Activated CD8-positive, alpha-beta memory T cell treated with anti-CD3 and anti-CD28 coated beads, Interleukin-2, amount 50 U/mL, for 24 hours (primary cell): ENCODE results near the gene ACAP3.

Experiments
- DNase-seq: peaks from one replicate; pipeline ENCODE4 v3.0.0-alpha.2; 2020; ENCODE audit errors: extremely low read depth

The ACAP3 gene

DNA sequence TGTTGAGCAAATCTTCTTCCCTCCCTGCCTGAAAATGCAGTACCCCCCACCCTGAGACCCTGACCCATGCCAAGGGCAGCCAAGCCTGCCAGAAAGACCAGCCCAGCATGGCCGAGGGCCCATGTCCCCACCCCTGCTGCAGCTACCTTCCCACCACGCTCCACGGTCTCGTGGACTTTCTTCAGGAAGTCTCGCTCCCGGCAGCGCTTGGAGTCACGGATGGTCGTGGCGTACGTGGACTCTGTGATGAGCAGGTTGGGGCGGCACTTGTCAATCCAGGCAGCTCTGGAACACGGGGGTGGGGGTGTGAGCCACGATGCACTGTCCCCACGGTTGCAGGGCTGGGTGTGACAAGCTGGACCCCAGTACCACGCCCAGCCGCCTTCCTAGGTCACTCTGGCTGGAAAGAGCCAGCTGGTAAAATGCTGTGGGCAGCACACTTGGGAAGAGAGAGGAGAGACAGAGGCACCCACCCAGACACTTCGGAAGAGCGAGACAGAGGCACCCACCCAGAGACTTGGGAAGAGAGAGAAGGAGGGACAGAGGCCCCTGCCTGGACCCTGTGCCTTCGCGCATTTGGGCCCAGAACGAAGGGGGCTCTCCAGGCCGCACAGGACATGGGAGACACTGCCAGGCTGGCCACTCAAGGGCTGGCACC lies 7.1 kb upstream of the ACAP3 start:
- no peak for DNase-seq

DNA sequence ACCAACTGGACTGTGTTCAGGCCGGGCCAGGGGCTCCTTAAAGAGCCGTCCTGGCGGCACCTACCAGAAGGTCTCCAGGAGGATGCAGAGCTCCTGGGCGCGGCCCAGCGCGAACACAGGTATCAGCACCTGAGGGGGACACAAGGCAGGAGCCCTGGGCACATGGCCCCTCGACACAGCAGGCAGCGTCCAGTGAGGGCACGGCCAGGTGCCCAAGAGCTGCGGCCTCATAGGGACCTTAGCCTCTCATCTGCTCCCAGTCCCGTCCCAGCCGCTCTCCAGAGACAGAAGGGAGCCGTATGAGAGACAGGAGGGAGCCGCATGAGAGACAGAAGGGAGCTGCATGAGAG lies 6.5 kb upstream of the ACAP3 start:
- no peak for DNase-seq

DNA sequence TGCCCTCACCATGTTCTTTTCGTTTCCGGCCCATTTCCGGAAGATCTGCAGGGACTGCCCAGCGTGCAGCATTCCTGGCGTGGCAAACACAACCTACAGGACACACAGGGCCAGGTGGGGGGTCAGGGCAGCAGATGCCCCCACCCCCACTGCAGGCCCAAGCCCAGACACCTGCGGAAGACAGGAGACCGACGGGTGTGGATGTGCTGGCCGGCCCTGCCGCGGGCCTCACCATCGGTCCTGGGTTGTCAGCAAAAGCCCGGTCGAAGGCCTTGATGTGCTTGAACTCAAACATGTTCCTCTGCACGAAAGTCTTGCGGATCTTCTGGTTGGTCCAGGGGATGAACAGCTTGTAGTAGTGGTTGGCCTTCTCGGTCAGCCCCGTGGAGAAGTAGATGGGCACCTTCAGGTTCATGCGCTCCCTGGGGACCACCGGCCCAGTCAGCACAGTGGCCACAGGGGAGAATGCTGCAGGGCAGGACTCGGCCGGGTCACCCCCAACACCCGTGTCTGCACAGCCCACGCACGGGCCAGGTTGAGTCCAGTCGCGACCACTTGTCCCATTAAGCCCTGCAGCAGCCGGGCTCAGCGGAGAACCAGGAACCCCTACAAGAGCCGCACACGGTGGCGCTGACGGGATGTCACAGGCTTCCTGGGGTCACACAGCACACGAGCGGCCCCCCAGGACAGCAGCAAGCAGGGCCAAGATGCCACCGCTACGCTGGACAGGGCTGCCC lies 5.9 kb upstream of the ACAP3 start:
- DNase-seq, result no peak

DNA sequence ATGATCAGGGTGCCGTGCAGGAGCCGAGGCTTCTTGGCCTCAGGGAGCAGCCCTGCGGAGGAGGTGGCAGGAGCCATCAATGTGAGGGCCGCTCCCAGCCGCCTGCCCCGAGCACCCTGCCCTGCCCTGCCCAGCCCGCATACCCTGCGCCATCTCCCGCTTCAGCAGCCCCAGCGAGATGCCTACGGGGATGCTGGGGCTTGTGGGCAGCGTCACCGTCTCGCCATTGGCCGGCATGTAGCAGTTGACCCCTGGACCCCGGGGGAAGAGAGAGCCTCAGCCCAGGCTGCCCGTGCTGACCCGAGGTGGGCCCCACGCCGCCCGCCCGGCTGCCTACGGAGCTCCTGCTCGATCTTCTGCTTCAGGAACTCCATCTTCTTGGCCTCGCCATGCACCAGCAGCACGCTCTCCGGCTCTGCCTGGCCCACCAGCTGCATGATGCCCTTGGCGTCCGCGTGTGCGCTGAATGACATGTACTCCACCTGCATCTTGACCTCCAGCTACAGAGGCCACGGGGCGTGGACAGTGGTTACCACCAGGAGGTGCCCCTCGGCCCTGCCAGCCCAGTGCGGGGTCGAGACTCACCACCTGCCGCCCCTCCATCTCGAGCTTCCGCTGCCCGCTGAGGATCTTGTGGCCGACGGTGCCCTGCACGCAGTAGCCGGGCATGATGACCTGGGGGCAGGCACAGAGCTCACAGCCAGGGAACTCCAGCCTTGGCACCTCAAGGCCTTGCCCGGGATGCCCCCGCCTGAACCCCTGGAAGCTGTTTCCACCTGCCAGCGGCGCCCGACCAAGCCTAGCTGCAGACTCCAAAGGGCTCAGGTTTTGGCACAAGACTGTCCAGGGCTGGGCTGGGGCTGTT lies 5.0 kb upstream of the ACAP3 start:
- no peak for DNase-seq

GRCh38 chr1:1311107-1312104 lies 3.7 kb upstream of the ACAP3 start:
- DNase-seq, result no peak

DNA sequence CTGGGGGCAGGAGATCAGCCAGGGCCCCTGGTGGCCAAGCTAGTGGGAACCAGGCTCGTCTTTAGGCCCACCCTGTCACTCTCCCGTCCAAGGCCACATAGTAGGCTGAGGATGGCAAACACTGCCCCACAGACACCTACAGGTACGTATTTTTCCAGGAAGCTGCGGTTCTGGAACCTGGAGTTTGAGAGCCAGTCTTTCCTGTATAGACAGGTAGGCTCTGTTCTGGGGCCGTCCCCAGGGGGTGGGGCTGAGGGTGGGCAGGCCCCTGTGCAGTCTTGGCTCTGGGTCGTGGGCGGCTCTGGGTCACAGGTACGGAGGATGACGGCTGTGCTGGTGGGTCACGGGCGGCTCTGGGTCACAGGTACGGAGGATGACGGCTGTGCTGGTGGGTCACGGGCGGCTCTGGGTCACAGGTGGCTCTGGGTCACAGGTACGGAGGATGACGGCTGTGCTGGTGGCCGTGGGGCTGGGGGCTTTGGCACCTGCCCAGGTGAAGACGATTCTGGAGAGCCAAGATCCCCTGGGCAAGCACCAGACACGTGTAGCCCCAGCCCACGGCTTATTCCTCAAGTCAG lies 2.8 kb upstream of the ACAP3 start:
- DNase-seq, result no peak

DNA sequence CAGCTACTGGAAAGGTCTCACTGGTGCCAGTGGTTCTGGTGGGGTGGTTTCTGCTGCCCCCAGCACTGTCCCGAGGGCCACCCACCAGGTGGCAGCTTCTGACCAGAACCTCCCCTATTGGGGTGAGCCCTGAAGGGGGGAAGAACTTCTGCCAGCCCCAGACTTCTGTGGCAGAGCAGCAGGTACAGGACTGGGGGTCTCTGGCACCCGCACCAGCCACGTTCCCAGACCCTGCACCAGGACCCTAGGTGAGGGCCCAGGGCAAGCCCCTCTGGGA lies 2.3 kb upstream of the ACAP3 start:
- DNase-seq, result no peak

- DNase-seq, result no peak
Observed at GRCh38 chr1:1309251-1310108, 1.8 kb upstream of the ACAP3 start.

DNA sequence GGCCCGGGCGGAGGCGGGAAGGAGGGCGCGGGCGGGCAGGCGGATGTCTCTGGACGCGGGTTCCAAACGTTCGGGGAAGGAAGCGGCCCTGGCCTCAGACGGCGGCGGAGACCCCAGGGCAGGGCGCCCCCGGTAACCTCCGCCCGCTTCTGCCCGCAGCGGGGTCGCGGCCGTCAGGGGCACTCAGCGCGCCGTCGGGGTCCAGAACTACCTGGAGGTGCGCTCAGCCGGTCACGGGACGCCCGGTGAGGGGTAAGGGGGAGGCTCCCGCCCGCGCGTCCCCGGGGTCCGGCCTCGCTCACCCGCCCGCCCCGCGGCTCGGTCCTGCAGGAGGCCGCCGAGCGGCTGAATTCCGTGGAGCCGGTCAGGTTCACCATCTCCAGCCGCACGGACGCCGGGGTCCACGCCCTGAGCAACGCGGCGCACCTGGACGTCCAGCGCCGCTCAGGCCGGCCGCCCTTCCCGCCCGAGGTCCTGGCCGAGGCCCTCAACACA lies 1.1 kb upstream of the ACAP3 start:
- DNase-seq, result no peak

GRCh38 chr1:1307261-1307922 lies 338 bp downstream of the ACAP3 start:
- no peak for DNase-seq

GRCh38 chr1:1306661-1307260 lies 969 bp downstream of the ACAP3 start:
- DNase-seq, result no peak

DNA sequence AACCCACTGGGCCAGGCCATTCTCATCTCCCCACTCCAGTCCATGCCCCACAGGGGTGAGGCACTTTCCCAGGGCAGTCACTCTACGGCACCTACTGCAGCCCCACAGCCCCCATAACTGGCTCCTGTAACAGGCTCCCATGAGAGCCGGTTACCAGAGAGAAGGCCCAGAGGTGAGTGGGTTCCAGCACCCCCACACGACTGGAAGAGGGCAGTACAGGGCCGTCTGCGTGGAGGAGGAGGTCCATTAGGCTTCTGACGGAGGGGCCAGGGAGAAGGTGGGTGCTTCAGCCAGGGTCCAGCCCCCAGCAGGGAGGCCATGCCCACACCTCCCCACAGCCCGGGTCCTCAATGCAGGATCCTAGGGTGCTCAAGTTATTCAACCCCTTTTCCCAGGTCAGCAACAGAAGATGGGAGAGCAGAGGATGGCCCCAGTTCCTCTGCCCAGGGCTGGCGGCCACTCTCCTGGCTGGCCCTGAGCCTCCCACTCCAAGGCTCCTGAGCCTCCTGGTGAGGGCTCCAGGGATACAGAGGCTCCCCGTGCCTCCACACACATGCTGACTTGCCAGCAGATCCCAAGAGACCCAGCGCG lies 1.6 kb downstream of the ACAP3 start:
- no peak for DNase-seq

DNA sequence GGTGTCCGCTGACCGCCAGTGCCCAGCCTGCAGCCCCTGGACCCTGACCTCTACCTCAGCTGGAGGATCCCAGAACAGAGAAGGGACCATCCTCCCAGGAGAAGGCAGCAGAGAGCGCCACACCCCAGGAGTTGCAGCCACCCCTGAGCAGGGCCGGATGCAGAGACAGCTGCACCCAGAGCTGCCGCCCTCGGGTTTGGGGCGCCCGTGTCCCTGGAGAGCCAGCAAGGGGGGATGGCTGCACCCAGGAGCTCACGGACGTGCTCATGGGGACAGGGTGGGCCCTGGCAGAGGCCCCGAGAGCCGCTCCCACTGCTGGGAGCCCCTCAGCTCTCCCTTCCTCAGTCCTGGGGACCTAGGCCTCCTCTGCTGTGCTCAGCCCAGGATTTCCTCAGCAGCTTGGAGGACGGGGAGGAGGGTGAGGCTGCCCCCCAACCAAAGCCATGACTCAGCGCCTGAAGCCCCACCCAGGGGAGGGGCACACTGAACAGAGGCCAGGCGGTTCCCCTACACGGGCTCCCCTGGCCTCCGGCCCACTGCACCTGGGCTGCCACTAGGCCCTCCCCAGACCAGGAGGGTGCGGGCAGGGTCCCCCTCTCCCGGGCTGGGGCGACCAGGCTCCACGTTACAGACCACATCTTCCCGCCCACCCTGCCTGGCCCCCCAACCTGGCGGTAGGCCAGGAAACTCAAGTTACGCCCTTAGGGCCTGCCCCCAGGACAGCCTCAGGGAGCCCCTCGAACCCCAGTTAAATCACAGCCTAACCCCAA lies 2.2 kb downstream of the ACAP3 start:
- peak; percentile 39 for DNase-seq

DNA sequence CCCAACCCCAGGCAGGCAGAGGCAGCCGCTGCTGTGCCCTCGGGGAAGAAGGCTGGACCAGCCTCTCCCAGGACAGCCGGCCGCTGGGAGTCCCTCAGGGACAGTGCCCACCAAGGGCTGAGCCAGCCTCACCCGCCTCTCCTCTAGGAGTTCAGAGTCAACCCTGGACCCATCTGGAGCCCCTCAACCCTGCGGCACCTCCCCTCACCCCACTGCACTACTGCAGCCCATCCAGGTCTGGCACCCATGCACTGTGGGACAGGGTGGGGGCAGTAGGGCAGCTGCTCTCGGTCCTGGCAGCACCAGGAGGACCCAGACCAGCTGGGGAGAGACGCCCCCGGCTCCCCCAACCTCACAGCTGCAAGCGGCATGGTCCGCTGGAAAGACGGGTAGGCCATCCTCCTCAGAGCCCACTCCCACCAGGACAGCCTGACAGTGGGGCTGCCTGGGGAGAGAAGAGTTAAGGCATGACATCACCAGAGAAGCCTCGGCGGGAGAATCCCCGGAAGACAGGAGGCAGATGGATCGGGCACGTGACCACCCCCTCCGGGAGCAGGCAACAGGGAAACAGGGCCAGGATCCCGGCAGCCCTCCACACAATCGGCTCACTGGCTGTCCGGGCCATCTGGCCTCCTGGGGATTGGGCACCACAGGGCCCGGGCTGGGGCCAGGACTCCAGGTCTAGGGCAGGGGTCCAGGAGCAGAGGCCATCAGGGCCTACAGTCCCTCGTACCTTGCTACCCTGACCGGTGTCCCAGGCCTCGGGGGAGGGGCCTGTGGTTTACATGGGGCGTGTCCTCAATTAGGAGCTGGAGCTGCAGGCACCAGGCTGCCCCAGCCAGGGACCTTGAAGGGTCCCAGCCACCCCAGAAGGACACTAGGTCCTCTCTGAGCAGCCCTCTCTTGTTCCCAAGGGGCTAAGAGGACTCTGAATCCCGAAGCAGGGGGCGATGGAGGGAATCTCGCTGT lies 3.1 kb downstream of the ACAP3 start:
- DNase-seq, result no peak

DNA sequence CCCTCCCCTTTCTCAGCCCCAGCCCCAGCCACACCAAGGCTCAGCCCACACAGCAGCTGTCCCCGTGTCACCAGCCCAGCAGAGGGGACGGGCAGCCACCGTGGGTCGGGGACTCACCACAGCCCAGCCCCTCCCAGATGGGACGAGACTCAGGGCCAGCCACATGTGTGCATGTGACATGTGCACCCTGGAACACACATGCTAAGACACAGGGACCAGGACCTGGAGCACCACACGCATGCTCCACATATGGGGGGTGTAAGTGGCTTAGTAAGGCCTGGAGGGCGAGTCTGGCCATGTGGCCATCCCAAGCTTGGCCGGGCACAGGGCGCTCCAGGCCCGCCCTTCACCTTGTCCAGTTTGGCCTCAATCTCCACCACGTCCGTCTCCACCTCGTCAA lies 4.0 kb downstream of the ACAP3 start:
- DNase-seq, result no peak

DNA sequence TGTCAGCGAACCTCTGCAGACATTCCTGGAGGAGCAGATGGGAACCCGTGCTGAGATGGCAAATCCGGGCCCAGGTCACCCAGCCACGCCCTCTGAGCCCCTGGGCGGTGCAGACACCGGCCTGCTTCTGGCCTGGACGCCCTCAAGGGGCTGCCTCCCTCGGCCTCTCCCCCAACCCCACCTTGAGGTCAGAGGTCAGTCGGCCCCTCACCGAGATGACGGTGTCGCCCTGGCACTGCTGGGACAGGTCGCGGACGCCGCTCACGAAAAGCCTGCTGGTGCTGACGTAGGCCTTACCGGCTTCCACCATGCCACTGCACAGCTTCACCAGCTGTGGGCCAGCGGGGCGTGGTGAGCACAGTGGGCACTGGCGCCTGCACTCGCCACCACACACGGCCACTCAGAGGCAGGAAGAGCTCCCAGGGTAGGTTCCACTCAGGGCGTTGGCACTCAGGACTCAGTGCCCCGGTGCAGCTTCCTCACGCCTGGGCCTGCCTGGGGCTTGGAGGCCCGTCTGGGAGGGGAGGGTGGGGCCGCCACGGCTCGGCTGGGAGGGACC lies 4.7 kb downstream of the ACAP3 start:
- DNase-seq, result no peak

- DNase-seq, result no peak
Observed at GRCh38 chr1:1302006-1302430, 5.7 kb downstream of the ACAP3 start.
